Endodermal cell (in vitro differentiated cells): ENCODE data around the gene SMIM23. TPM values are rescaled to one million over a fixed set of nuclear protein-coding genes. Genes with fewer than 3 reads are reported as not detected.

ENCODE experiments used
- DNase-seq: peaks from one replicate; pipeline ENCODE4 v3.0.0-alpha.2; 2017
- H3K27ac ChIP-seq: 2 replicates; pipeline ENCODE4 v1.5.1; 2013; ENCODE audit warnings: mild to moderate bottlenecking, low read depth, low read length, moderate library complexity
- H3K27me3 ChIP-seq: 2 replicates; pipeline ENCODE4 v1.6.1; 2013; ENCODE audit warnings: mild to moderate bottlenecking, low read length, moderate library complexity; ENCODE audit not compliant: insufficient read depth, control insufficient read depth, poor library complexity, severe bottlenecking
- H3K36me3 ChIP-seq: 2 replicates; pipeline ENCODE4 v1.7.0; 2013; ENCODE audit warnings: mild to moderate bottlenecking, low read length, moderate library complexity; ENCODE audit not compliant: control insufficient read depth, insufficient read depth
- H3K4me1 ChIP-seq: one replicate; pipeline ENCODE4 v1.7.0; 2013; ENCODE audit warnings: low read length; ENCODE audit not compliant: control insufficient read depth, insufficient read depth
- H3K4me3 ChIP-seq: 2 replicates; pipeline ENCODE4 v1.5.1; 2013; ENCODE audit warnings: mild to moderate bottlenecking, low read length, moderate library complexity
- H3K9ac ChIP-seq: 2 replicates; pipeline ENCODE4 v1.6.1; 2013; ENCODE audit warnings: mild to moderate bottlenecking, low read length, moderate library complexity; ENCODE audit not compliant: poor library complexity, severe bottlenecking; ENCODE audit errors: extremely low read depth
- H3K9me3 ChIP-seq: 2 replicates; pipeline ENCODE4 v1.6.1; 2013; ENCODE audit warnings: mild to moderate bottlenecking, low read length, moderate library complexity; ENCODE audit not compliant: control insufficient read depth
- H3K27ac Mint-ChIP-seq: 2 replicates; pipeline ENCODE4 v1.8.0; 2020; ENCODE audit warnings: mixed read lengths
- H3K27me3 Mint-ChIP-seq: 2 replicates; pipeline ENCODE4 v1.8.0; 2021; ENCODE audit warnings: mild to moderate bottlenecking, mixed read lengths; ENCODE audit not compliant: insufficient read depth
- H3K36me3 Mint-ChIP-seq: 2 replicates; pipeline ENCODE4 v1.8.0; 2020; ENCODE audit warnings: low read depth, mixed read lengths
- H3K4me1 Mint-ChIP-seq: 2 replicates; pipeline ENCODE4 v1.8.0; 2020; ENCODE audit warnings: mixed read lengths
- H3K4me3 Mint-ChIP-seq: 2 replicates; pipeline ENCODE4 v1.8.0; 2020; ENCODE audit warnings: mild to moderate bottlenecking, moderate library complexity, mixed read lengths
- H3K9me3 Mint-ChIP-seq: 2 replicates; pipeline ENCODE4 v1.8.0; 2020; ENCODE audit warnings: mild to moderate bottlenecking, mixed read lengths
- CTCF ChIP-seq: fragments of 200-600 bp; sonication (generic); conservative IDR thresholded peaks from 2 replicates; pipeline ENCODE4 v1.5.0; 2021; ENCODE audit warnings: antibody characterized with exemption, mild to moderate bottlenecking
- WGBS, 2 experiments: methylation state at CpG; one replicate each; pipeline versions ENCODE4 v1.1.5 to v1.1.7; 2013; ENCODE audit warnings: missing lambda C conversion rate in 2 of 2, mixed read lengths in 1 of 2; ENCODE audit not compliant: insufficient coverage in 1 of 2, insufficient read length in 1 of 2; 5-methylcytosine and 5-hydroxymethylcytosine counted together
- total RNA-seq, 2 donors: library from RNA; stranded (reverse); fragmentation: NEBNext Ultra II Directional in 1 of 2; extraction: Animal tissue kit (Norgen Biotek cat#: 25700) in 1 of 2; gene quantifications; 2 replicates in 1 of 2; 3 replicates in 1 of 2; pipeline ENCODE4 v1.2.1, GENCODE V29; 2021

Gene SMIM23
- total RNA-seq, 2 donors from 2014 or later = not detected

GRCh38 chr5:171837522-171837921 is 51.9 kb downstream of the SMIM23 start:
- Mint-ChIP-seq H3K27ac (no peak overlapping the region), H3K4me3 (no peak overlapping the region), H3K9me3 (peaks cover 4% of the 10 kb centered on the region), H3K4me1 (peaks cover 4% of the 10 kb centered on the region), H3K36me3 (peaks cover 10% of the 10 kb centered on the region), H3K27me3 (peaks cover 3% of the 10 kb centered on the region)
- TF ChIP-seq CTCF = no peak
- H3K9ac ChIP-seq = no peak overlapping the region
- no peaks in the 10 kb centered on the region for H3K36me3 ChIP-seq
- H3K4me3 ChIP-seq = no peak overlapping the region
- H3K9me3 ChIP-seq = peaks cover 8% of the 10 kb centered on the region
- no peaks in the 10 kb centered on the region for H3K27me3 ChIP-seq
- H3K27ac ChIP-seq = no peak overlapping the region
- H3K4me1 ChIP-seq = no peaks in the 10 kb centered on the region
- no peak for DNase-seq

GRCh38 chr5:171838066-171838465 is 52.4 kb downstream of the SMIM23 start:
- WGBS, 2 experiments = 78 to 84% methylated on average over 5 to 12 of the region's 12 CpGs
- Histone ChIP-seq H3K36me3 (no peaks in the 10 kb centered on the region), H3K4me1 (no peaks in the 10 kb centered on the region), H3K9ac (no peak overlapping the region), H3K27ac (no peak overlapping the region), H3K27me3 (no peaks in the 10 kb centered on the region), H3K4me3 (no peak overlapping the region), H3K9me3 (peaks cover 7% of the 10 kb centered on the region)
- peaks cover 3% of the 10 kb centered on the region for H3K9me3 Mint-ChIP-seq
- H3K36me3 Mint-ChIP-seq = peaks cover 10% of the 10 kb centered on the region
- no peak overlapping the region for H3K4me3 Mint-ChIP-seq
- DNase-seq = no peak
- peaks cover 2% of the 10 kb centered on the region for H3K4me1 Mint-ChIP-seq
- peaks cover 3% of the 10 kb centered on the region for H3K27me3 Mint-ChIP-seq
- TF ChIP-seq CTCF = no peak
- no peak overlapping the region for H3K27ac Mint-ChIP-seq

GRCh38 chr5:171839112-171839511 is 53.5 kb downstream of the SMIM23 start:
- H3K9ac ChIP-seq = no peak overlapping the region
- 80 to 94% methylated on average over 1 to 2 of the region's 2 CpGs for WGBS, 2 experiments
- no peak overlapping the region for H3K4me3 ChIP-seq
- Mint-ChIP-seq H3K36me3 (peaks cover 10% of the 10 kb centered on the region), H3K9me3 (no peaks in the 10 kb centered on the region), H3K27ac (no peak overlapping the region), H3K27me3 (peaks cover 3% of the 10 kb centered on the region), H3K4me3 (no peak overlapping the region), H3K4me1 (peaks cover 2% of the 10 kb centered on the region)
- H3K4me1 ChIP-seq = no peaks in the 10 kb centered on the region
- H3K36me3 ChIP-seq = no peaks in the 10 kb centered on the region
- no peaks in the 10 kb centered on the region for H3K9me3 ChIP-seq
- TF ChIP-seq CTCF = no peak
- H3K27me3 ChIP-seq = no peaks in the 10 kb centered on the region
- no peak for DNase-seq
- H3K27ac ChIP-seq = no peak overlapping the region
